ENCODE results near the gene ANO6.

DNA sequence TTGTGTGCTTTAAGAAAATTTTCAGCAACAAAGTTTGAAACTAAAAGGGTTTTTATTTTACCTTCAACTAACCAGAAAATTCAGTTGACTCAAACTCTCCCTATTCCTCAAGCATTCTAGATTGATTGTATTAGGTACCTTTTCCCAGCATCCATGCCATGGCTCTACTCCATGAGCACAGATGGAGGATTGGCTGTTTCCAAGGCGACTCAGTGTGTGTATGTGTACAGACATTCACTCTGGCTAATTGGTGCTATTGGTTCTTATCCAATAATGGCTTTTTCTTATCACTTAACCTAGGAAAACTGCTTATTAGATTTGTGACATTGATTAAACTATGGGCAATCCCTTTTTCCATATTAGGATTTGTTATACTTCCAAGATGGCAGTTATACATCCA is 202.6 kb downstream of the ANO6 start:
- TF ChIP-seq, protein P1, sequence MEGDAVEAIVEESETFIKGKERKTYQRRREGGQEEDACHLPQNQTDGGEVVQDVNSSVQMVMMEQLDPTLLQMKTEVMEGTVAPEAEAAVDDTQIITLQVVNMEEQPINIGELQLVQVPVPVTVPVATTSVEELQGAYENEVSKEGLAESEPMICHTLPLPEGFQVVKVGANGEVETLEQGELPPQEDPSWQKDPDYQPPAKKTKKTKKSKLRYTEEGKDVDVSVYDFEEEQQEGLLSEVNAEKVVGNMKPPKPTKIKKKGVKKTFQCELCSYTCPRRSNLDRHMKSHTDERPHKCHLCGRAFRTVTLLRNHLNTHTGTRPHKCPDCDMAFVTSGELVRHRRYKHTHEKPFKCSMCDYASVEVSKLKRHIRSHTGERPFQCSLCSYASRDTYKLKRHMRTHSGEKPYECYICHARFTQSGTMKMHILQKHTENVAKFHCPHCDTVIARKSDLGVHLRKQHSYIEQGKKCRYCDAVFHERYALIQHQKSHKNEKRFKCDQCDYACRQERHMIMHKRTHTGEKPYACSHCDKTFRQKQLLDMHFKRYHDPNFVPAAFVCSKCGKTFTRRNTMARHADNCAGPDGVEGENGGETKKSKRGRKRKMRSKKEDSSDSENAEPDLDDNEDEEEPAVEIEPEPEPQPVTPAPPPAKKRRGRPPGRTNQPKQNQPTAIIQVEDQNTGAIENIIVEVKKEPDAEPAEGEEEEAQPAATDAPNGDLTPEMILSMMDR (conservative IDR thresholded peaks at IDR 0.05 in 1 of 2, IDR thresholded peaks at IDR 0.05 in 1 of 2; ENCODE audit: extremely low read depth in 1 of 2, insufficient read depth in 1 of 2, low read depth in 1 of 2, low read length in 2 of 2): no peak
- TF ChIP-seq EZH2 (IDR thresholded peaks at IDR 0.05; ENCODE audit: borderline replicate concordance, low read length): no peak

Data from mammary epithelial cell (primary cell).